IPS-20b (cell line): ENCODE measurements around the gene RNASET2.

Experiments used
- H3K27ac ChIP-seq: one replicate; pipeline ENCODE4 v1.5.1; 2013; ENCODE audit warnings: low read length
- H3K27me3 ChIP-seq: 2 replicates; pipeline ENCODE4 v1.6.1; 2013; ENCODE audit warnings: mild to moderate bottlenecking, low read length, inconsistent platforms; ENCODE audit not compliant: insufficient read depth
- H3K36me3 ChIP-seq: 2 replicates; pipeline ENCODE4 v1.6.1; 2013; ENCODE audit warnings: low read depth, mild to moderate bottlenecking, inconsistent platforms, low read length, moderate library complexity; ENCODE audit not compliant: insufficient read depth
- H3K4me1 ChIP-seq: 2 replicates; pipeline ENCODE4 v1.6.1; 2013; ENCODE audit warnings: mild to moderate bottlenecking, control low read depth, inconsistent platforms, low read length, moderate library complexity; ENCODE audit not compliant: insufficient read depth
- H3K4me3 ChIP-seq: 2 replicates; pipeline ENCODE4 v1.5.1; 2013; ENCODE audit warnings: mild to moderate bottlenecking, low read length, inconsistent platforms
- H3K9ac ChIP-seq: 2 replicates; pipeline ENCODE4 v1.6.1; 2013; ENCODE audit warnings: low read depth, mild to moderate bottlenecking, inconsistent platforms, low read length, moderate library complexity
- H3K9me3 ChIP-seq: 2 replicates; pipeline ENCODE4 v1.6.1; 2013; ENCODE audit warnings: mild to moderate bottlenecking, low read depth, low read length, inconsistent platforms; ENCODE audit not compliant: insufficient read depth

Gene RNASET2

GRCh38 chr6:166932616-166933015 is 23.7 kb downstream of the RNASET2 start:
- H3K36me3 ChIP-seq = peaks cover 14% of the 10 kb centered on the region

GRCh38 chr6:166932116-166932515 is 24.2 kb downstream of the RNASET2 start:
- H3K27me3 ChIP-seq = no peaks in the 10 kb centered on the region
- no peak overlapping the region for H3K9ac ChIP-seq
- H3K36me3 ChIP-seq = peaks cover 13% of the 10 kb centered on the region
- H3K27ac ChIP-seq = no peak overlapping the region
- H3K9me3 ChIP-seq = no peaks in the 10 kb centered on the region
- no peak overlapping the region for H3K4me3 ChIP-seq
- peaks cover 5% of the 10 kb centered on the region; the same call in 1 of the 2 replicates for H3K4me1 ChIP-seq

More at GRCh38 chr6:166932616-166933015, 23.7 kb downstream of the RNASET2 start:
- peaks cover 5% of the 10 kb centered on the region; the same call in 1 of the 2 replicates for H3K4me1 ChIP-seq
- H3K9me3 ChIP-seq = no peaks in the 10 kb centered on the region
- no peak overlapping the region for H3K9ac ChIP-seq
- H3K27ac ChIP-seq = no peak overlapping the region
- H3K4me3 ChIP-seq = no peak overlapping the region
- no peaks in the 10 kb centered on the region for H3K27me3 ChIP-seq

- Histone ChIP-seq H3K4me3 (no peak overlapping the region), H3K27ac (no peak overlapping the region), H3K9ac (no peak overlapping the region), H3K27me3 (no peaks in the 10 kb centered on the region), H3K4me1 (peaks cover 3% of the 10 kb centered on the region; the same call in 1 of the 2 replicates), H3K36me3 (peaks cover 13% of the 10 kb centered on the region), H3K9me3 (no peaks in the 10 kb centered on the region)
These were observed 24.9 kb downstream of the RNASET2 start for GRCh38 chr6:166931426-166931970.

GRCh38 chr6:166930354-166930891 is 25.9 kb downstream of the RNASET2 start:
- Histone ChIP-seq H3K36me3 (peaks cover 13% of the 10 kb centered on the region), H3K27ac (no peak overlapping the region), H3K27me3 (no peaks in the 10 kb centered on the region), H3K4me3 (no peak overlapping the region), H3K4me1 (no peaks in the 10 kb centered on the region), H3K9ac (no peak overlapping the region), H3K9me3 (no peaks in the 10 kb centered on the region)

- no peaks in the 10 kb centered on the region for H3K4me1 ChIP-seq
- H3K9me3 ChIP-seq = no peaks in the 10 kb centered on the region
- no peak overlapping the region for H3K4me3 ChIP-seq
- H3K27me3 ChIP-seq = no peaks in the 10 kb centered on the region
- H3K36me3 ChIP-seq = peaks cover 13% of the 10 kb centered on the region
- H3K9ac ChIP-seq = no peak overlapping the region
- H3K27ac ChIP-seq = no peak overlapping the region
These were observed 26.7 kb downstream of the RNASET2 start for GRCh38 chr6:166929542-166930189.

GRCh38 chr6:166928644-166929541 is 27.5 kb downstream of the RNASET2 start:
- Histone ChIP-seq H3K27me3 (no peaks in the 10 kb centered on the region), H3K9ac (no peak overlapping the region), H3K4me1 (no peaks in the 10 kb centered on the region), H3K27ac (no peak overlapping the region), H3K36me3 (peaks cover 13% of the 10 kb centered on the region), H3K9me3 (no peaks in the 10 kb centered on the region), H3K4me3 (no peak overlapping the region)

- Histone ChIP-seq H3K9me3 (no peaks in the 10 kb centered on the region), H3K27ac (no peak overlapping the region), H3K4me3 (no peak overlapping the region)
These were observed 28.3 kb downstream of the RNASET2 start for GRCh38 chr6:166927935-166928643.

GRCh38 chr6:166927240-166927934 is 29.0 kb downstream of the RNASET2 start:
- H3K4me1 ChIP-seq = no peaks in the 10 kb centered on the region
- no peak overlapping the region for H3K4me3 ChIP-seq
- no peaks in the 10 kb centered on the region for H3K9me3 ChIP-seq
- no peak overlapping the region for H3K27ac ChIP-seq
- H3K27me3 ChIP-seq = no peaks in the 10 kb centered on the region
- no peak overlapping the region for H3K9ac ChIP-seq
- peaks cover 13% of the 10 kb centered on the region; the same call in 1 of the 2 replicates for H3K36me3 ChIP-seq

More at GRCh38 chr6:166927935-166928643, 28.3 kb downstream of the RNASET2 start:
- H3K27me3 ChIP-seq = no peaks in the 10 kb centered on the region
- peaks cover 13% of the 10 kb centered on the region; the same call in 1 of the 2 replicates for H3K36me3 ChIP-seq
- H3K4me1 ChIP-seq = no peaks in the 10 kb centered on the region
- H3K9ac ChIP-seq = no peak overlapping the region

- H3K9me3 ChIP-seq = no peaks in the 10 kb centered on the region
- H3K9ac ChIP-seq = no peak overlapping the region
- peaks cover 13% of the 10 kb centered on the region; the same call in 1 of the 2 replicates for H3K36me3 ChIP-seq
- H3K4me3 ChIP-seq = no peak overlapping the region
- no peak overlapping the region for H3K27ac ChIP-seq
- H3K27me3 ChIP-seq = no peaks in the 10 kb centered on the region
- no peaks in the 10 kb centered on the region for H3K4me1 ChIP-seq
These were observed 29.6 kb downstream of the RNASET2 start for GRCh38 chr6:166926748-166927147.

- peaks cover 13% of the 10 kb centered on the region; the same call in 1 of the 2 replicates for H3K36me3 ChIP-seq
- H3K27me3 ChIP-seq = no peaks in the 10 kb centered on the region
- H3K4me1 ChIP-seq = no peaks in the 10 kb centered on the region
- H3K9ac ChIP-seq = no peak overlapping the region
- H3K9me3 ChIP-seq = no peaks in the 10 kb centered on the region
- no peak overlapping the region for H3K4me3 ChIP-seq
- H3K27ac ChIP-seq = no peak overlapping the region
These were observed 31.0 kb downstream of the RNASET2 start for GRCh38 chr6:166925141-166925996.
